IMR-90 (cell line): ENCODE measurements around the gene PIRT. TPM values are rescaled to one million over a fixed set of nuclear protein-coding genes. Genes with fewer than 3 reads are reported as not detected.

ENCODE experiments used
- ATAC-seq: fragments of 200-7000 bp; cut with Tn5 transposase; 2 replicates; pipeline ENCODE4 v1.9.1; 2020; ENCODE audit warnings: low read depth, mild to moderate bottlenecking, moderate library complexity
- BruUV-seq: library from RNA; stranded (reverse); fragments of 400-500 nt; replicated peaks from 2 replicates; lab custom pipeline; 2021; lab: Mats Ljungman, UMichigan
- CTCF ChIA-PET: fragments of 300-600 bp; formaldehyde crosslinking; extraction: SDS; loops from one replicate; lab custom pipeline; 2021; ENCODE audit warnings: antibody characterized with exemption; lab: Yijun Ruan, JAX
- POLR2A ChIA-PET: fragments of 300-600 bp; sonication (Branson Sonifier 250); formaldehyde crosslinking; loops from one replicate; lab custom pipeline; 2022; ENCODE audit warnings: antibody characterized with exemption; ENCODE audit not compliant: unreplicated experiment; lab: Charles Lee
- DNase-seq: peaks from one replicate; pipeline ENCODE4 v3.0.0; 2013
- H2AFZ ChIP-seq: replicated peaks from 2 replicates; pipeline ENCODE3; 2013; ENCODE audit warnings: low read length, mild to moderate bottlenecking; ENCODE audit not compliant: poor library complexity
- H2AK5ac ChIP-seq: 2 replicates; pipeline ENCODE4 v1.6.1; 2013; ENCODE audit warnings: low read depth, low read length, inconsistent platforms
- H2AK9ac ChIP-seq: replicated peaks from 2 replicates; pipeline ENCODE3; 2013; ENCODE audit warnings: mild to moderate bottlenecking, low read depth, low read length, moderate library complexity; ENCODE audit not compliant: poor library complexity
- H2BK120ac ChIP-seq: 2 replicates; pipeline ENCODE4 v1.6.1; 2013; ENCODE audit warnings: low read depth, low read length, inconsistent platforms
- H2BK15ac ChIP-seq: 3 replicates; pipeline ENCODE4 v1.6.1; 2013; ENCODE audit warnings: low read depth, low read length, inconsistent platforms
- H2BK20ac ChIP-seq: 2 replicates; pipeline ENCODE4 v1.6.1; 2013; ENCODE audit warnings: low read depth, mild to moderate bottlenecking, inconsistent platforms, low read length, moderate library complexity
- H2BK5ac ChIP-seq: 2 replicates; pipeline ENCODE4 v1.6.1; 2013; ENCODE audit warnings: mild to moderate bottlenecking, low read depth, low read length, inconsistent platforms; ENCODE audit not compliant: poor library complexity, severe bottlenecking
- H3K14ac ChIP-seq: replicated peaks from 2 replicates; pipeline ENCODE4 v1.6.1; 2013; ENCODE audit warnings: low read depth, low read length, inconsistent platforms
- H3K18ac ChIP-seq: 2 replicates; pipeline ENCODE4 v1.6.1; 2013; ENCODE audit warnings: low read depth, low read length, control low read depth
- H3K23ac ChIP-seq: 2 replicates; pipeline ENCODE4 v1.6.1; 2013; ENCODE audit warnings: low read depth, low read length, inconsistent platforms
- H3K27ac ChIP-seq: 2 replicates; pipeline ENCODE4 v1.5.1; 2013; ENCODE audit warnings: mild to moderate bottlenecking, control low read depth, low read length; ENCODE audit not compliant: insufficient read depth
- H3K27me3 ChIP-seq: 2 replicates; pipeline ENCODE4 v1.6.1; 2013; ENCODE audit warnings: low read length; ENCODE audit not compliant: control insufficient read depth, insufficient read depth
- H3K36me3 ChIP-seq: 2 replicates; pipeline ENCODE4 v1.6.1; 2013; ENCODE audit warnings: low read length, mixed read lengths; ENCODE audit not compliant: control insufficient read depth, insufficient read depth
- H3K4ac ChIP-seq: 2 replicates; pipeline ENCODE4 v1.6.1; 2013; ENCODE audit warnings: low read depth, low read length, inconsistent platforms
- H3K4me1 ChIP-seq: 2 replicates; pipeline ENCODE4 v1.6.1; 2013; ENCODE audit warnings: low read length, mixed read lengths; ENCODE audit not compliant: control insufficient read depth, insufficient read depth
- H3K4me2 ChIP-seq: 2 replicates; pipeline ENCODE4 v1.6.1; 2013; ENCODE audit warnings: low read depth, mild to moderate bottlenecking, control low read depth, low read length, moderate library complexity
- H3K4me3 ChIP-seq: 2 replicates; pipeline ENCODE4 v1.5.1; 2013; ENCODE audit warnings: low read depth, mild to moderate bottlenecking, control low read depth, low read length, moderate library complexity; ENCODE audit not compliant: insufficient read depth
- H3K56ac ChIP-seq: 2 replicates; pipeline ENCODE4 v1.6.1; 2013; ENCODE audit warnings: low read length, inconsistent platforms; ENCODE audit not compliant: insufficient read depth; ENCODE audit errors: extremely low read depth
- H3K79me1 ChIP-seq, 2 experiments: 2 replicates each; pipeline ENCODE4 v1.6.1; 2013; ENCODE audit warnings: low read length in 2 of 2, inconsistent platforms in 1 of 2, low read depth in 1 of 2
- H3K9ac ChIP-seq: 2 replicates; pipeline ENCODE4 v1.6.1; 2013; ENCODE audit warnings: low read depth, low read length, control low read depth
- H3K9me1 ChIP-seq: 2 replicates; pipeline ENCODE4 v1.6.1; 2013; ENCODE audit warnings: low read length, inconsistent platforms; ENCODE audit not compliant: insufficient read depth
- H3K9me3 ChIP-seq: 2 replicates; pipeline ENCODE4 v1.6.1; 2013; ENCODE audit warnings: low read length; ENCODE audit not compliant: control insufficient read depth, insufficient read depth
- H4K20me1 ChIP-seq: 2 replicates; pipeline ENCODE4 v1.6.1; 2013; ENCODE audit warnings: low read length, inconsistent platforms; ENCODE audit not compliant: insufficient read depth
- H4K5ac ChIP-seq: 2 replicates; pipeline ENCODE4 v1.6.1; 2013; ENCODE audit warnings: mild to moderate bottlenecking, low read depth, low read length, control low read depth
- H4K8ac ChIP-seq, 2 experiments: 2 replicates each; pipeline ENCODE4 v1.6.1; 2013; ENCODE audit warnings: low read depth in 2 of 2, low read length in 2 of 2, control low read depth in 1 of 2, inconsistent platforms in 1 of 2
- H4K91ac ChIP-seq: 2 replicates; pipeline ENCODE4 v1.6.1; 2013; ENCODE audit warnings: low read depth, low read length, inconsistent platforms; ENCODE audit not compliant: insufficient read depth
- BHLHE40 ChIP-seq: fragments of 150-350 bp; IDR thresholded peaks from 2 replicates; pipeline ENCODE4 v1.6.1; 2016; ENCODE audit warnings: mild to moderate bottlenecking, low read depth, low read length
- CEBPB ChIP-seq: IDR thresholded peaks from 2 replicates; pipeline ENCODE4 v1.6.1; 2012; ENCODE audit warnings: low read depth, low read length, improper control_type of control experiment
- CHD1 ChIP-seq: IDR thresholded peaks from 2 replicates; pipeline ENCODE4 v1.6.1; 2012; ENCODE audit warnings: low read depth, low read length, improper control_type of control experiment
- FOS ChIP-seq: fragments of 150-350 bp; IDR thresholded peaks from 2 replicates; pipeline ENCODE4 v1.6.1; 2016; ENCODE audit warnings: low read depth, low read length
- MAFK ChIP-seq: IDR thresholded peaks from 2 replicates; pipeline ENCODE4 v1.6.1; 2012; ENCODE audit warnings: low read depth, low read length, improper control_type of control experiment
- MAZ ChIP-seq: IDR thresholded peaks from 2 replicates; pipeline ENCODE4 v1.6.1; 2012; ENCODE audit warnings: low read depth, mild to moderate bottlenecking, low read length, improper control_type of control experiment, moderate library complexity, borderline replicate concordance
- MXI1 ChIP-seq: IDR thresholded peaks from 2 replicates; pipeline ENCODE4 v1.6.1; 2012; ENCODE audit warnings: low read depth, mild to moderate bottlenecking, low read length, moderate library complexity, borderline replicate concordance
- NFE2L2 ChIP-seq: fragments of 150-350 bp; IDR thresholded peaks from 2 replicates; pipeline ENCODE4 v1.6.1; 2016; ENCODE audit warnings: low read depth, mild to moderate bottlenecking, low read length
- POLR2A ChIP-seq: IDR thresholded peaks from 2 replicates; pipeline ENCODE4 v1.6.1; 2012; ENCODE audit warnings: mild to moderate bottlenecking, low read depth, low read length
- RAD21 ChIP-seq: IDR thresholded peaks from 2 replicates; pipeline ENCODE4 v1.6.1; 2012; ENCODE audit warnings: low read length, improper control_type of control experiment
- RCOR1 ChIP-seq: IDR thresholded peaks from 2 replicates; pipeline ENCODE4 v1.6.1; 2012; ENCODE audit warnings: mild to moderate bottlenecking, low read length, improper control_type of control experiment; ENCODE audit not compliant: insufficient replicate concordance
- RFX5 ChIP-seq: IDR thresholded peaks from 2 replicates; pipeline ENCODE4 v1.8.0; 2012; ENCODE audit warnings: low read depth, mild to moderate bottlenecking, low read length, moderate library complexity
- SMC3 ChIP-seq: fragments of 150-350 bp; IDR thresholded peaks from 2 replicates; pipeline ENCODE4 v1.6.1; 2016; ENCODE audit warnings: low read depth, mild to moderate bottlenecking, antibody characterized with exemption, low read length, moderate library complexity
- WGBS, 2 experiments: methylation state at CpG; one replicate each; pipeline versions ENCODE4 v1.1.5 to v1.1.7; 2013; ENCODE audit warnings: missing lambda C conversion rate in 2 of 2; ENCODE audit not compliant: insufficient read length in 1 of 2; ENCODE audit errors: extremely low coverage in 2 of 2; 5-methylcytosine and 5-hydroxymethylcytosine counted together
- dilution Hi-C: fragments of 300-500 bp; cut with HindIII; formaldehyde crosslinking; loops from one replicate; pipeline ENCODE4 v1.14.3; 2018; ENCODE audit warnings: low sequenced_read_pairs; ENCODE audit not compliant: unreplicated experiment
- in situ Hi-C: fragments of 300-500 bp; cut with MboI; formaldehyde crosslinking; loops from 3 replicates; pipeline ENCODE4 v1.14.3; 2019; ENCODE audit warnings: low sequenced_read_pairs, inconsistent platforms, mixed read lengths
- intact Hi-C: fragments of 100-400 bp; cut with micrococcal nuclease; formaldehyde crosslinking; loops from 2 replicates; pipeline ENCODE4 v1.10.0; 2022
- polyA plus RNA-seq, 3 experiments: library from polyadenylated mRNA; depleted of rRNA; stranded (reverse); fragments of >200 nt; gene quantifications; 2 replicates each; pipeline ENCODE4 v1.2.3, GENCODE V29; 2012; ENCODE audit warnings: low replicate concordance in 1 of 3
- total RNA-seq: library from RNA; depleted of rRNA; stranded (reverse); fragments of >200 nt; gene quantifications from 2 replicates; pipeline ENCODE4 v1.2.3, GENCODE V29; 2012
- TF ChIP-seq, protein P1 (sequence below): conservative IDR thresholded peaks from 2 replicates; pipeline ENCODE4 v1.5.1; 2012; ENCODE audit warnings: mild to moderate bottlenecking, low read depth, low read length, improper control_type of control experiment
- TF ChIP-seq, protein P2 (sequence below): fragments of 150-350 bp; IDR thresholded peaks from 2 replicates; pipeline ENCODE4 v1.6.1; 2017; ENCODE audit warnings: mild to moderate bottlenecking, antibody characterized with exemption, low read length, low read depth
- TF ChIP-seq, protein P3 (sequence below): fragments of 150-350 bp; IDR thresholded peaks from 2 replicates; pipeline ENCODE4 v1.6.1; 2016; ENCODE audit warnings: low read depth, mild to moderate bottlenecking, low read length, moderate library complexity, borderline replicate concordance

The PIRT gene
- total and polyA plus RNA-seq, 2 of the 4 experiments (the other 2 are of a cell fraction): not detected

DNA sequence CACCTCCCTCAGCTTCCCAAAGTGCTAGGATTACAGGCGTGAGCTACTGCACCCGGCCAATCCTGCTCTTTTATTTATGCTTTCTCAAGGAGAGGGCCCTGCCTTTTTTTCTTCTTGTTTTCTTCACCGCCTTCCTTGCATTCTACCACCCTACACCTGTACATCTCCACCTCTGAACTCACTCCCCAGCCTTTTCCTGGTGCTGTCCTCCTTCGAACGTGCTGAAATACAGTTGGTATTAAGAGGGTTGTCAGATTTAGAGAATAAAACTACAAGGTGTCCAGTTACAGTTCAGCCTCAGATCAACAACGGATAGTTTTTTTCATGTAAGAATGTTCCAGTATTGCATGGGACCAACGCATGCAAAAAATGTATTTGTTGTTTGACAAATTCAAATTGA, 1.7 kb downstream of the PIRT start:
- no peak overlapping the region for H3K14ac ChIP-seq
- no peak overlapping the region for H4K91ac ChIP-seq
- no peak overlapping the region for H3K4ac ChIP-seq
- H3K79me1 ChIP-seq: no peaks in the 10 kb centered on the region
- no peaks in the 10 kb centered on the region for H4K20me1 ChIP-seq
- intact Hi-C loops (no loop called here), in situ Hi-C loops (no loop called here), dilution Hi-C loops (no loop called here)
- H2AFZ ChIP-seq: no peak overlapping the region
- H3K9me1 ChIP-seq: no peaks in the 10 kb centered on the region
- H2AK9ac ChIP-seq: no peak overlapping the region
- H3K27me3 ChIP-seq: no peaks in the 10 kb centered on the region
- TF ChIP-seq BHLHE40 (no peak), FOS (no peak), NFE2L2 (no peak), CHD1 (no peak), MXI1 (no peak), RFX5 (no peak), CEBPB (no peak), MAFK (no peak), RCOR1 (no peak), RAD21 (no peak), SMC3 (no peak), POLR2A (no peak), MAZ (no peak)
- TF ChIP-seq, protein P1, sequence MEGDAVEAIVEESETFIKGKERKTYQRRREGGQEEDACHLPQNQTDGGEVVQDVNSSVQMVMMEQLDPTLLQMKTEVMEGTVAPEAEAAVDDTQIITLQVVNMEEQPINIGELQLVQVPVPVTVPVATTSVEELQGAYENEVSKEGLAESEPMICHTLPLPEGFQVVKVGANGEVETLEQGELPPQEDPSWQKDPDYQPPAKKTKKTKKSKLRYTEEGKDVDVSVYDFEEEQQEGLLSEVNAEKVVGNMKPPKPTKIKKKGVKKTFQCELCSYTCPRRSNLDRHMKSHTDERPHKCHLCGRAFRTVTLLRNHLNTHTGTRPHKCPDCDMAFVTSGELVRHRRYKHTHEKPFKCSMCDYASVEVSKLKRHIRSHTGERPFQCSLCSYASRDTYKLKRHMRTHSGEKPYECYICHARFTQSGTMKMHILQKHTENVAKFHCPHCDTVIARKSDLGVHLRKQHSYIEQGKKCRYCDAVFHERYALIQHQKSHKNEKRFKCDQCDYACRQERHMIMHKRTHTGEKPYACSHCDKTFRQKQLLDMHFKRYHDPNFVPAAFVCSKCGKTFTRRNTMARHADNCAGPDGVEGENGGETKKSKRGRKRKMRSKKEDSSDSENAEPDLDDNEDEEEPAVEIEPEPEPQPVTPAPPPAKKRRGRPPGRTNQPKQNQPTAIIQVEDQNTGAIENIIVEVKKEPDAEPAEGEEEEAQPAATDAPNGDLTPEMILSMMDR: no peak
- TF ChIP-seq, protein P2, sequence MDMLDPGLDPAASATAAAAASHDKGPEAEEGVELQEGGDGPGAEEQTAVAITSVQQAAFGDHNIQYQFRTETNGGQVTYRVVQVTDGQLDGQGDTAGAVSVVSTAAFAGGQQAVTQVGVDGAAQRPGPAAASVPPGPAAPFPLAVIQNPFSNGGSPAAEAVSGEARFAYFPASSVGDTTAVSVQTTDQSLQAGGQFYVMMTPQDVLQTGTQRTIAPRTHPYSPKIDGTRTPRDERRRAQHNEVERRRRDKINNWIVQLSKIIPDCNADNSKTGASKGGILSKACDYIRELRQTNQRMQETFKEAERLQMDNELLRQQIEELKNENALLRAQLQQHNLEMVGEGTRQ: no peak
- TF ChIP-seq, protein P3, sequence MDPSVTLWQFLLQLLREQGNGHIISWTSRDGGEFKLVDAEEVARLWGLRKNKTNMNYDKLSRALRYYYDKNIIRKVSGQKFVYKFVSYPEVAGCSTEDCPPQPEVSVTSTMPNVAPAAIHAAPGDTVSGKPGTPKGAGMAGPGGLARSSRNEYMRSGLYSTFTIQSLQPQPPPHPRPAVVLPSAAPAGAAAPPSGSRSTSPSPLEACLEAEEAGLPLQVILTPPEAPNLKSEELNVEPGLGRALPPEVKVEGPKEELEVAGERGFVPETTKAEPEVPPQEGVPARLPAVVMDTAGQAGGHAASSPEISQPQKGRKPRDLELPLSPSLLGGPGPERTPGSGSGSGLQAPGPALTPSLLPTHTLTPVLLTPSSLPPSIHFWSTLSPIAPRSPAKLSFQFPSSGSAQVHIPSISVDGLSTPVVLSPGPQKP: no peak
- no peak overlapping the region for H2BK15ac ChIP-seq
- no peak overlapping the region for H2BK20ac ChIP-seq
- no peak overlapping the region for H2AK5ac ChIP-seq
- no peak for ATAC-seq
- H3K4me2 ChIP-seq: no peak overlapping the region
- DNase-seq: no peak
- no peak overlapping the region for H3K23ac ChIP-seq
- H3K4me1 ChIP-seq: no peaks in the 10 kb centered on the region
- no peaks in the 10 kb centered on the region for H3K36me3 ChIP-seq
- POLR2A ChIA-PET: no interaction called here
- H3K18ac ChIP-seq: no peak overlapping the region
- 41% methylated on average over 3 of the region's 7 CpGs; no CpG with 5 or more reads in 1 of the 2 experiments for WGBS, 2 experiments
- CTCF ChIA-PET: no interaction called here
- BruUV-seq: no TSS peak
- H4K5ac ChIP-seq: no peak overlapping the region
- H2BK5ac ChIP-seq: no peak overlapping the region
- H4K8ac ChIP-seq: no peak overlapping the region
- H2BK120ac ChIP-seq: no peak overlapping the region
- no peak overlapping the region for H3K4me3 ChIP-seq
- H3K9me3 ChIP-seq: no peaks in the 10 kb centered on the region
- H3K56ac ChIP-seq: no peak overlapping the region
- H3K9ac ChIP-seq: no peak overlapping the region
- H3K27ac ChIP-seq: no peak overlapping the region
